Astrocyte of the spinal cord (primary cell): ENCODE measurements around the gene XDH.

ENCODE experiments used
- DNase-seq: peaks from one replicate; pipeline ENCODE4 v3.0.0; 2011; ENCODE audit warnings: low read depth, low spot score
- H3K4me3 ChIP-seq: 2 replicates; pipeline ENCODE4 v1.5.1; 2011; ENCODE audit warnings: low read depth, mild to moderate bottlenecking, low read length, moderate library complexity
- in situ Hi-C: cut with HindIII; loops from 2 replicates; pipeline ENCODE4 v1.10.0; 2017; ENCODE audit warnings: low sequenced_read_pairs
- TF ChIP-seq, protein P1 (sequence below): IDR thresholded peaks from 2 replicates; pipeline ENCODE4 v1.5.1; 2012; ENCODE audit warnings: low read depth, mild to moderate bottlenecking, low read length, inconsistent platforms

XDH gene

DNA sequence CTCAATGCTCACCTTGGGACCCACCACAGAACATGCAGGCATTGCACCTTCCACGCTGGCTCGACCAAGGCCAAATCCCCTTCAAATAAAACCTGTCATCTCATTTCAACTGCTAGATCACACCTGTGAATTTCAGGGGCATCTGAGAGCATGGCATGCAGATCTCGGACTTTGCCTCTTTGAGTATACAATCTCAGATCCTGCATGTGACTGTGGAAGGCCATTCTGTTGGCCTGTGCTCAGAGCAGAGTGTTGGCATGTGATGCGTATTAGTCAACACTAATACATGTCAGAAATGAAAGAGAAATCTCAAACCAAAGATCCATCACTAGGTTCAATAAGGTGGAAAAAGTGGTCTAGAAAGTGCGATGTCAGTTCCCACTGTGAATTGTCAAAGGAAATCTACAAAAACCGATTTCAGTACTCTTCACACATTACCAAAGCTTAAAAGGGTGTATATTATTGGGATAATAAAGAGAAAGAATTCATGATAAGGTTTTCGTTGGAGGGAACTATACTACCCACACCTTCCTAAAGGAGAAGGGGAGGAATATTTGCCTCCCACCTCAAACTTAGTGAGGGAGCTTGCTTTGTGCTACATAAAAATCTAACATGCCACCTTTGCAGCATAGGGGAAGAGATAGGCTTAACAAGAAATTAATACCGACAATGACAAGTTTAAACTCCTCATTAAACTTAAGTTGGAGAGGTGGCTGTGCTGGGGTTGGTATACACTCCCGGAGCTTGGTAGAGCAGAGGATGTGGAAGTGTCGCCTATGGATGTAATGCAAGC, 7.8 kb downstream of the XDH start:
- no peak for DNase-seq
- in situ Hi-C loops = no loop called here
- H3K4me3 ChIP-seq = no peak overlapping the region
- TF ChIP-seq, protein P1, sequence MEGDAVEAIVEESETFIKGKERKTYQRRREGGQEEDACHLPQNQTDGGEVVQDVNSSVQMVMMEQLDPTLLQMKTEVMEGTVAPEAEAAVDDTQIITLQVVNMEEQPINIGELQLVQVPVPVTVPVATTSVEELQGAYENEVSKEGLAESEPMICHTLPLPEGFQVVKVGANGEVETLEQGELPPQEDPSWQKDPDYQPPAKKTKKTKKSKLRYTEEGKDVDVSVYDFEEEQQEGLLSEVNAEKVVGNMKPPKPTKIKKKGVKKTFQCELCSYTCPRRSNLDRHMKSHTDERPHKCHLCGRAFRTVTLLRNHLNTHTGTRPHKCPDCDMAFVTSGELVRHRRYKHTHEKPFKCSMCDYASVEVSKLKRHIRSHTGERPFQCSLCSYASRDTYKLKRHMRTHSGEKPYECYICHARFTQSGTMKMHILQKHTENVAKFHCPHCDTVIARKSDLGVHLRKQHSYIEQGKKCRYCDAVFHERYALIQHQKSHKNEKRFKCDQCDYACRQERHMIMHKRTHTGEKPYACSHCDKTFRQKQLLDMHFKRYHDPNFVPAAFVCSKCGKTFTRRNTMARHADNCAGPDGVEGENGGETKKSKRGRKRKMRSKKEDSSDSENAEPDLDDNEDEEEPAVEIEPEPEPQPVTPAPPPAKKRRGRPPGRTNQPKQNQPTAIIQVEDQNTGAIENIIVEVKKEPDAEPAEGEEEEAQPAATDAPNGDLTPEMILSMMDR = no peak

DNA sequence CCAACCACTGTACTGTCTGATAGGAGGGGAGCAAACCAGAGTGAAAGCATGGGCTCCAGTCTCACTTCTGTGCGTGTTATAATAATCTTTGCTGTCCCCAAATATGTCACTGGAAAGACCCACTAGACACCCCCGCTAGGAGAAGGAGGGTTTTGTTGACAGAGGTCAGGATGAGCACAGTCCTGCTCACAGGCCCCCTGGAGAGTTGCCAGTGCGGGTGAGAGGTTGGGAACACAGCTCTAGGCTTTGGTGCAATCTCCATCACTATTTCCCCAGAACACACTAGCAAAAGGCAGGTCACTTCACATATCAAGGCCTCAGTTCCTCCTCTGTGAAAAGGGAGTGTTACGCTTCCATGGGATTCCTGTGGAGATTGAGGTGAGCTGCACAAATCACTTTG, 9.7 kb downstream of the XDH start:
- TF ChIP-seq, protein P1 = no peak
- no peak overlapping the region for H3K4me3 ChIP-seq
- in situ Hi-C loops = no loop called here
- DNase-seq = no peak

DNA sequence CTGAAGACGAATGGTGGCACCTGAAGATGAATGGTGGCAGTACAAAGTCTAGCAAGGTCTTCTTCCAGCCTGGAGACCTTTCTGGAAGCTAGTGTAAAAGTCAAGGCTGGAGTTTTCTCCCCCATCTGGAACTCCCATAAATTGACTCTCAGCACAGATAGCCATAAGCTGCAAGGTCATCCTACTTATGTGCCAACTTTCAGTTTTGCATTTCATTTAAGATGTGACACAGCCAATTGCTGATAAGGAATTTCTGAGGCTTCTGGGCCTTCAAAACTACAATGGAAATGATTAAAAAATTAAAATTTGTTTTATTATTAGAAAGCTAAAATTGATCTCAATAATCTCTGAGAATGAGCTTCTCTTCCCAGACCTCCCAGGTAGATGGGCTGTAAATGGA, 10.2 kb downstream of the XDH start:
- no peak for DNase-seq
- in situ Hi-C loops = no loop called here
- TF ChIP-seq, protein P1 = no peak
- no peak overlapping the region for H3K4me3 ChIP-seq

DNA sequence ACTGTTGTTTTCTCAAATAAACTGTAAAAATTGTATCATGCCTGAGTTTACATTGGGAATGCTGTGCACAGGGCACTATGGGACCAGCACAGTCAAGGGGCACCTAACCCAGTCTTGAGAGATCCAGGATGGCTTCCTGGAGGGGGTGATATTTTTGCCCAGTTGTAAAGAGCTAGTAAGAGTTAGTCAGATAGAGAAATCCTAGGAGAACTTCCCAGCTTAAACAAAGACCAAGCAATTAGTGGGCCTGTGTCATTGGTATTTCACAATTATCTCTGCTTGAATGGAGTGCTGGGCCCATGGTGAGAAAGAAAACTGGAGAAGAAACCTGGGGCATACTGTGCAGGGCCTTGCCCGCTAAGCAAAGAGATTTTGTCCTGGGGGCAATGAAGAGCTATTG, 12.2 kb downstream of the XDH start:
- TF ChIP-seq, protein P1 = no peak
- no peak overlapping the region for H3K4me3 ChIP-seq
- no peak for DNase-seq
- in situ Hi-C loops = no loop called here

DNA sequence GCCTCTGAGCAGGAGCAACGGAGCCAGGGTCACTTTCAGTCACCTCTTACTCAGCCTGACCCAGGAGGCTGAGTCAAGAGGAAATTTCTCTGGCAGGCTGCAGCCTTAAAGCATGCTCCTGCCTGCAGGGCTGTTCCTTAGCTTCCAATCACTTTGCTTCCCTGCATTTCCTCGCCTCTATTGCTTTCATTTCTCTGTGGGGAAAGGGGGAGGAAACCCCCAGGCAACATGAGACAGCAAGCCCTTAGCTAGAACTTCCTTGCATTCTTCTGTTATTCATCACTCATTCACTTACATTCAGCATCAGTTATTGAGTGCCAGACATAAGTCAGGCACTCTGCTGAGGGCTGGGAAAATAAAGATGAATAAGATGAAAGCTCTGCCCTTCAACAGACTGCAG, 13.0 kb downstream of the XDH start:
- no peak overlapping the region for H3K4me3 ChIP-seq
- in situ Hi-C loops = no loop called here
- peak; percentile 93 for DNase-seq
- TF ChIP-seq, protein P1 = no peak

DNA sequence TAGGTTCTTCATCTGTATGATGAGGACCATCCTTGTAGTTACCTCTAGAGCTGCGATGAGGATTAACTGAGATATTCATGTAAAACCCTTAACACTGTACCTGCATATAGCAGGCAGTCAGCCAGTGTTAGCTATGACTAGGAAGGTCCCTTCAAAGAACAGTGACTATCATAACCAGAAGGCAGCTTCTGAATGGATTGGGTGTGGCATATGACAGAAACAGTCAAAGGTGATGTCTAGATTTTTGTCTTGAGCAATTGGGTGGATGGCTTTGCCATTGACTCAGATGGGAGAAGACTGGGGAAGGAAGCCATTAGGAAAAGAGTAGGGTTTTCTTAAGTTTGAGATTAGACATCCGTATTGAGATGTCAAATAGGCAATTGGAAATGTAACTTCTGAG, 15.7 kb downstream of the XDH start:
- in situ Hi-C loops = no loop called here
- H3K4me3 ChIP-seq = no peak overlapping the region
- TF ChIP-seq, protein P1 = no peak
- no peak for DNase-seq
